K562 (cell line): Measurements from ENCODE around the gene HLA-B. TPM values are rescaled to one million over a fixed set of nuclear protein-coding genes. Genes with fewer than 3 reads are reported as not detected.
A peak's percentile ranks its signal among the peaks of the same experiment; 100 is the strongest.

Experiments used
- ATAC-seq: fragments of 200-7000 bp; cut with Tn5 transposase; 3 replicates; pipeline ENCODE4 v1.9.1; 2020; ENCODE audit warnings: moderate library complexity
- BruUV-seq: library from RNA; stranded (reverse); fragments of 400-500 nt; replicated peaks from 2 replicates; lab custom pipeline; 2021; lab: Mats Ljungman, UMichigan
- CTCF ChIA-PET: fragments of 300-600 bp; formaldehyde crosslinking; extraction: SDS; loops from one replicate; lab custom pipeline; 2021; ENCODE audit warnings: low intra/inter-chr PET ratio; lab: Yijun Ruan, JAX
- POLR2A ChIA-PET: fragments of 300-600, 350-650 bp; sonication (Branson Sonifier 250); formaldehyde crosslinking; extraction: SDS; loops from one replicate; lab custom pipeline; 2021; ENCODE audit warnings: antibody characterized with exemption, inconsistent platforms; lab: Yijun Ruan, JAX
- DNase-seq, 4 experiments: peaks; one replicate each; pipeline versions ENCODE4 v3.0.0 to v3.0.0-alpha.2; 2011 to 2018; ENCODE audit warnings: low spot score in 3 of 4, mixed read lengths in 3 of 4; ENCODE audit errors: extremely low read depth in 1 of 4
- FAIRE-seq: peaks from 2 replicates; lab custom pipeline; 2011; peaks lifted over from hg19 to GRCh38; lab: Jason Lieb, UNC
- H2AFZ ChIP-seq: 2 replicates; pipeline ENCODE4 v1.6.0; 2011; ENCODE audit warnings: low read depth, low read length, control low read depth, inconsistent platforms
- H3K27ac ChIP-seq: fragments of 200-600 bp; 3 replicates; pipeline ENCODE4 v1.8.0; 2011; ENCODE audit warnings: low read depth, mild to moderate bottlenecking, control low read depth, inconsistent platforms, low read length, moderate library complexity, mixed read lengths; ENCODE audit errors: extremely low read depth
- H3K27me3 ChIP-seq, 2 experiments: fragments of 300-600 bp in 1 of 2; 2 replicates in 1 of 2; 3 replicates in 1 of 2; pipeline versions ENCODE4 v1.6.0 to v1.8.0; 2011; ENCODE audit warnings: inconsistent platforms in 2 of 2, low read length in 2 of 2, mild to moderate bottlenecking in 1 of 2, mixed read lengths in 1 of 2, moderate library complexity in 1 of 2; ENCODE audit not compliant: control insufficient read depth in 2 of 2, insufficient read depth in 2 of 2
- H3K36me3 ChIP-seq: fragments of 300-600 bp; 3 replicates; pipeline ENCODE4 v1.8.0; 2011; ENCODE audit warnings: mild to moderate bottlenecking, low read length, inconsistent platforms; ENCODE audit not compliant: control insufficient read depth, insufficient read depth
- H3K4me1 ChIP-seq, 2 experiments: fragments of 200-600 bp in 1 of 2; replicated peaks in 1 of 2; 2 replicates in 1 of 2; 3 replicates in 1 of 2; pipeline versions ENCODE4 v1.5.1 to v1.8.0; 2011; ENCODE audit warnings: inconsistent platforms in 2 of 2, low read length in 2 of 2, mild to moderate bottlenecking in 1 of 2, mixed read lengths in 1 of 2, moderate library complexity in 1 of 2; ENCODE audit not compliant: control insufficient read depth in 2 of 2, insufficient read depth in 2 of 2
- H3K4me2 ChIP-seq: 2 replicates; pipeline ENCODE4 v1.6.1; 2011; ENCODE audit warnings: low read length, control low read depth, inconsistent platforms, mixed read lengths; ENCODE audit not compliant: insufficient read depth
- H3K4me3 ChIP-seq: fragments of 200-600 bp; sonication (generic), shearing (Covaris generic); 2 replicates; pipeline ENCODE4 v1.5.1; 2016; ENCODE audit warnings: control low read depth, inconsistent platforms
- H3K79me2 ChIP-seq: fragments of 200-600 bp; 3 replicates; pipeline ENCODE4 v1.8.0; 2011; ENCODE audit warnings: low read length, inconsistent platforms; ENCODE audit not compliant: control insufficient read depth, insufficient read depth
- H3K9ac ChIP-seq, 2 experiments: 2 replicates each; pipeline versions ENCODE4 v1.6.0 to v1.6.1; 2011; ENCODE audit warnings: low read depth in 2 of 2, low read length in 2 of 2, control low read depth in 1 of 2, inconsistent platforms in 1 of 2, mild to moderate bottlenecking in 1 of 2, mixed read lengths in 1 of 2; ENCODE audit not compliant: insufficient read depth in 1 of 2
- H3K9me1 ChIP-seq: one replicate; pipeline ENCODE4 v1.6.0; 2011; ENCODE audit warnings: inconsistent platforms, mild to moderate bottlenecking, low read length, moderate library complexity; ENCODE audit not compliant: control insufficient read depth, insufficient read depth
- H3K9me3 ChIP-seq: replicated peaks from 2 replicates; pipeline ENCODE4 v1.5.1; 2011; ENCODE audit warnings: low read depth, low read length, inconsistent platforms; ENCODE audit not compliant: control insufficient read depth, insufficient read depth
- H4K20me1 ChIP-seq: replicated peaks from 2 replicates; pipeline ENCODE4 v1.6.1; 2011; ENCODE audit warnings: low read length, inconsistent platforms, mixed read lengths; ENCODE audit not compliant: control insufficient read depth, insufficient read depth
- ATF7 ChIP-seq: fragments of 450-650 bp; IDR thresholded peaks from 2 replicates; pipeline ENCODE4 v1.7.1; 2014; ENCODE audit warnings: mild to moderate bottlenecking, moderate library complexity
- HDAC2 ChIP-seq: fragments of 450-650 bp; IDR thresholded peaks from 2 replicates; pipeline ENCODE4 v1.6.1; 2016; ENCODE audit warnings: mild to moderate bottlenecking
- JUND ChIP-seq, 2 experiments: IDR thresholded peaks; 2 replicates in 1 of 2; 3 replicates in 1 of 2; pipeline ENCODE4 v1.6.1; 2011; ENCODE audit warnings: borderline replicate concordance in 2 of 2, low read depth in 2 of 2, low read length in 2 of 2, improper control_type of control experiment in 1 of 2, missing biosample characterization in 1 of 2, missing genetic modification characterization in 1 of 2, missing genetic modification reagents in 1 of 2
- MAFF ChIP-seq: IDR thresholded peaks from 2 replicates; pipeline ENCODE4 v1.6.1; 2012; ENCODE audit warnings: low read length, improper control_type of control experiment
- MBD2 ChIP-seq: sonication (generic); IDR thresholded peaks from 2 replicates; pipeline ENCODE4 v1.6.1; 2016; ENCODE audit warnings: low read depth, borderline replicate concordance
- PRMT5 ChIP-seq: sonication (generic); formaldehyde crosslinking; IDR thresholded peaks from 2 replicates; pipeline ENCODE4 v1.5.0; 2020; ENCODE audit warnings: missing genetic modification reagents
- RBM25 ChIP-seq: fragments of 200-400 bp; formaldehyde crosslinking; IDR thresholded peaks from 2 replicates; pipeline ENCODE4 v1.6.1; 2018; ENCODE audit warnings: low read length, low read depth, moderate library complexity; ENCODE audit not compliant: severe bottlenecking
- TCF15 ChIP-seq: fragments of 250-450 bp; sonication (Bioruptor Pico); IDR thresholded peaks from 2 replicates; pipeline ENCODE4 v1.8.0; 2022; ENCODE audit warnings: moderate library complexity, mild to moderate bottlenecking, inconsistent platforms
- ZFPM2 ChIP-seq: fragments of 250-450 bp; sonication (Bioruptor Pico); IDR thresholded peaks from 2 replicates; pipeline ENCODE4 v1.5.1; 2022; ENCODE audit warnings: mild to moderate bottlenecking
- WGBS: fragments of 100-300 bp; shearing (Covaris generic); methylation state at CpG from one replicate; pipeline ENCODE4 v1.1.6; 2016; ENCODE audit warnings: low coverage, mixed read lengths; ENCODE audit not compliant: insufficient coverage; ENCODE audit errors: missing lambda C conversion rate; 5-methylcytosine and 5-hydroxymethylcytosine counted together
- in situ Hi-C: fragments of 300-500 bp; cut with MboI; formaldehyde crosslinking; loops from 4 replicates; pipeline ENCODE4 v1.15.0; 2018; ENCODE audit warnings: inconsistent platforms, mixed read lengths
- intact Hi-C: fragments of 100-400 bp; cut with micrococcal nuclease; formaldehyde crosslinking; loops from 2 replicates; pipeline ENCODE4 v1.14.2; 2022
- polyA plus RNA-seq, 8 experiments: library from polyadenylated mRNA; depleted of rRNA in 4 of 8; stranded (reverse) in 5 of 8; unstranded in 3 of 8; fragments of >200 nt; fragmentation: Nextera tagmentation in 2 of 8; fragmentation: Illumina TruSeq in 1 of 8; extraction: Ambion mirVana in 2 of 8; extraction: Trizol in 1 of 8; gene quantifications; 2 replicates each; pipeline versions ENCODE4 v1.2.1 to v1.2.3, GENCODE V29; 2011 to 2014; ENCODE audit warnings: inconsistent platforms in 1 of 8, missing spikeins in 1 of 8
- total RNA-seq, 7 experiments: library from RNA; depleted of rRNA in 6 of 7; stranded (reverse); fragments of >200 nt in 6 of 7; fragmentation: Illumina TruSeq in 2 of 7; extraction: Trizol in 2 of 7; gene quantifications; 2 replicates each; pipeline versions ENCODE4 v1.2.1 to v1.2.3, GENCODE V29; 2011 to 2021; ENCODE audit warnings: low replicate concordance in 1 of 7

Gene HLA-B
- total and polyA plus RNA-seq, 9 of the 15 experiments (the other 6 are each of a cell fraction or from before 2014, with no cell fraction given), result 0.07 to 9.7 (median 0.65) TPM; not detected in 2

- intact Hi-C loops, result no loop called here
- WGBS, result 3% methylated on average over 4 of the region's 4 CpGs
- ChIA-PET CTCF (no interaction called here), POLR2A (interaction anchor here (0.6 kb wide), 2 partner anchors 11 to 37 kb away, joined by 3 read pairs; no protein-coding TSS in a partner anchor)
- H4K20me1 ChIP-seq, result no peaks in the 10 kb centered on the region; the same call in 1 of the 2 replicates
- BruUV-seq, result no TSS peak
- no peaks in the 10 kb centered on the region for H3K9me1 ChIP-seq
- H3K27ac ChIP-seq, result no peak overlapping the region
- FAIRE-seq (no peak), ATAC-seq (no peak), DNase-seq (no peak)
- no peak overlapping the region for H3K9ac ChIP-seq
- in situ Hi-C loops, result no loop called here
- H3K4me2 ChIP-seq, result no peak overlapping the region
- no peak overlapping the region for H2AFZ ChIP-seq
- H3K4me3 ChIP-seq, result no peak overlapping the region
- H3K9me3 ChIP-seq, result no peaks in the 10 kb centered on the region
- H3K79me2 ChIP-seq, result no peaks in the 10 kb centered on the region
- TF ChIP-seq TCF15 (CRISPR knock-in tag), result no peak
- 0 out of 2 replicates have a peak, but pooled peaks have one; percentile 22 for TF ChIP-seq HDAC2
- TF ChIP-seq MAFF, result no peak
- TF ChIP-seq RBM25, result peak; percentile 91
- H3K27me3 ChIP-seq, result peaks cover 23 to 35% of the 10 kb centered on the region in 2 experiments
- H3K36me3 ChIP-seq, result no peaks in the 10 kb centered on the region
- H3K4me1 ChIP-seq, result peaks cover 8 to 15% of the 10 kb centered on the region in 2 experiments; a peak in 4 of 5 replicates
These were observed 51.2 kb downstream of the HLA-B start for GRCh38 chr6:31305703-31306219.

- CTCF ChIA-PET, result no interaction called here
- DNase-seq (no peak), FAIRE-seq (peak; percentile 6), ATAC-seq (no peak)
- Histone ChIP-seq H4K20me1 (no peaks in the 10 kb centered on the region; the same call in 1 of the 2 replicates), H3K36me3 (no peaks in the 10 kb centered on the region), H3K27me3 (peaks cover 24 to 43% of the 10 kb centered on the region in 2 experiments), H3K79me2 (no peaks in the 10 kb centered on the region), H2AFZ (peak overlapping the region; percentile 48; the same call in 1 of the 2 replicates), H3K27ac (no peak overlapping the region), H3K9me1 (no peaks in the 10 kb centered on the region), H3K9me3 (no peaks in the 10 kb centered on the region), H3K4me3 (no peak overlapping the region), H3K9ac (no peak overlapping the region), H3K4me2 (peak overlapping the region; percentile 18; the same call in 1 of the 2 replicates), H3K4me1 (peaks cover 8 to 15% of the 10 kb centered on the region in 2 experiments; a peak in 4 of 5 replicates)
- BruUV-seq, result no TSS peak
- intact Hi-C loops, result no loop called here
- WGBS, result 2% methylated on average over 4 of the region's 4 CpGs
- TF ChIP-seq PRMT5 (CRISPR knock-in tag), result no peak
- TF ChIP-seq ATF7, result peak; percentile 60; the same call in 1 of the 2 replicates
- no peak for TF ChIP-seq ZFPM2 (CRISPR knock-in tag)
- no peak for TF ChIP-seq JUND (IDR thresholded peaks at IDR 0.05; ENCODE audit: borderline replicate concordance, low read depth, low read length)
- TF ChIP-seq JUND (tag; IDR thresholded peaks at IDR 0.05; ENCODE audit: borderline replicate concordance, low read depth, low read length), result peak; percentile 59; the same call in 1 of the 3 replicates
- TF ChIP-seq MBD2, result no peak
- POLR2A ChIA-PET, result interaction anchor here (0.8 to 1.8 kb wide), 3 partner anchors 10 to 13 kb away, joined by 3 to 5 read pairs (median 4); no protein-coding TSS in a partner anchor
- in situ Hi-C loops, result no loop called here
These were observed 52.3 kb downstream of the HLA-B start for GRCh38 chr6:31304683-31305082.
